H1 (cell line): ENCODE data around the gene UVRAG. TPM values are rescaled to one million over a fixed set of nuclear protein-coding genes. Genes with fewer than 3 reads are reported as not detected.

Experiments
- BACH1 ChIP-seq: IDR thresholded peaks from 2 replicates; pipeline ENCODE4 v1.6.1; 2012; ENCODE audit warnings: low read length, improper control_type of control experiment
- KDM1A ChIP-seq: fragments of 200-600, 300-600 bp; sonication (generic); IDR thresholded peaks from 2 replicates; pipeline ENCODE4 v1.7.1; 2016; ENCODE audit warnings: mild to moderate bottlenecking, low read length, borderline replicate concordance
- MAFK ChIP-seq: IDR thresholded peaks from 2 replicates; pipeline ENCODE4 v1.6.1; 2012; ENCODE audit warnings: low read depth, mild to moderate bottlenecking, improper control_type of control experiment, low read length
- RAD21 ChIP-seq, 2 experiments: IDR thresholded peaks in 1 of 2; conservative IDR thresholded peaks in 1 of 2; 2 replicates each; pipeline ENCODE4 v1.6.1; 2011; ENCODE audit warnings: low read depth in 2 of 2, low read length in 2 of 2, improper control_type of control experiment in 1 of 2, inconsistent platforms in 1 of 2, mild to moderate bottlenecking in 1 of 2, moderate library complexity in 1 of 2
- RXRA ChIP-seq: IDR thresholded peaks from 2 replicates; pipeline ENCODE4 v1.6.1; 2011; ENCODE audit warnings: low read depth, mild to moderate bottlenecking, low read length, moderate library complexity; ENCODE audit not compliant: insufficient read depth
- SAP30 ChIP-seq: fragments of 300-600 bp; sonication (generic); IDR thresholded peaks from 2 replicates; pipeline ENCODE4 v1.7.1; 2012; ENCODE audit warnings: low read length, moderate library complexity, mild to moderate bottlenecking, inconsistent platforms; ENCODE audit not compliant: insufficient read depth, insufficient replicate concordance
- polyA plus RNA-seq, 7 experiments: library from polyadenylated mRNA; depleted of rRNA in 3 of 7; stranded (reverse) in 5 of 7; unstranded in 2 of 7; fragments of >200 nt in 5 of 7; fragments of 200-250 nt in 2 of 7; gene quantifications; 1 replicate in 5 of 7; 2 replicates in 1 of 7; 4 replicates in 1 of 7; pipeline versions ENCODE4 v1.2.1 to v1.2.3, GENCODE V29; 2011 to 2013; ENCODE audit warnings: missing spikeins in 2 of 7, mixed read lengths in 2 of 7
- total RNA-seq: library from RNA; stranded (reverse); fragmentation: NEBNext Ultra II Directional; extraction: Animal tissue kit (Norgen Biotek cat#: 25700); gene quantifications from 2 replicates; pipeline ENCODE4 v1.2.1, GENCODE V29; 2021
- TF ChIP-seq, protein P1 (sequence below): IDR thresholded peaks from 2 replicates; pipeline ENCODE4 v1.6.1; 2012; ENCODE audit warnings: low read length, inconsistent platforms

The UVRAG gene
- total and polyA plus RNA-seq, 2 of the 8 experiments (the other 6 are each of a cell fraction or from before 2014, with no cell fraction given): 5.5 to 14.7 TPM

DNA sequence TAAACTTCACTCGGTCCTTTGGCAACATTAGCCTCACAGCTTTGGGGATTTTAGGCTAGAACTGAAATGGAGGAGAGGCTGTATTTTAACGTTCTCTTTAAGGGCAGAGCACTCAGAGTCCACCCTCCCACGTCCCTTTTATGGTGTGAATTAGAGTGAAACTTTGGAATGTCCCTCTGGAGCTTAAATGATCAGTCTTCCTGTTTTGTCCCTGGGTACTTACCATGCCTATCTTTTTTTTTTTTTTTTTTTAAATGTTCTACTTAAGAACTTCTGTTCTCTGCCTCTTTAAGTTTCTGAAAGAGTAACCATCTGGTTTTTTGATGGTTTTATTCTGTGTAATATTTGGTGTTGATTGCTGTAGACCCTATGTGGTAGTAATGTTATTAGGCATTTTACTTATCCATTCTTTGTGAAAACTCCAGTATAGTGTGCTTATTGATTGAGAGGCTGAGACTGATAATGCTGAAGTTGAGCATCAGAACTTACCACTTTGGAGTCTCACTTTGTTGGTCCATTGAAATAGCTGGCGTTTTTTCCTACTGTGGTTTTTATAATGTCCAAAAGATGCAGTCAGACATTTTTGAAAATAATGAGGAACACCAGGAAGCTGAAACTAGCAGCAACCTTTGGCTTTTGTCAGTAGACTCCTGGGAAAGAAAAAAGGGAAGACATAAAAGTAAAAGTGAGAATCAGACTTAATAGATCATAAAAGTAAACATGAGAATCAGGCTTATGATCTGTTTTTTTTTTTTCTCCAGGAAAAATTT is 11.6 kb downstream of the UVRAG start (continued):
- TF ChIP-seq BACH1 (no peak), MAFK (no peak), SAP30 (no peak), RAD21 (IDR thresholded peaks at IDR 0.05 in 1 of 2, conservative IDR thresholded peaks at IDR 0.05 in 1 of 2; ENCODE audit: low read depth in 2 of 2, low read length in 2 of 2) (no peak), KDM1A (no peak), RXRA (no peak)
- TF ChIP-seq, protein P1, sequence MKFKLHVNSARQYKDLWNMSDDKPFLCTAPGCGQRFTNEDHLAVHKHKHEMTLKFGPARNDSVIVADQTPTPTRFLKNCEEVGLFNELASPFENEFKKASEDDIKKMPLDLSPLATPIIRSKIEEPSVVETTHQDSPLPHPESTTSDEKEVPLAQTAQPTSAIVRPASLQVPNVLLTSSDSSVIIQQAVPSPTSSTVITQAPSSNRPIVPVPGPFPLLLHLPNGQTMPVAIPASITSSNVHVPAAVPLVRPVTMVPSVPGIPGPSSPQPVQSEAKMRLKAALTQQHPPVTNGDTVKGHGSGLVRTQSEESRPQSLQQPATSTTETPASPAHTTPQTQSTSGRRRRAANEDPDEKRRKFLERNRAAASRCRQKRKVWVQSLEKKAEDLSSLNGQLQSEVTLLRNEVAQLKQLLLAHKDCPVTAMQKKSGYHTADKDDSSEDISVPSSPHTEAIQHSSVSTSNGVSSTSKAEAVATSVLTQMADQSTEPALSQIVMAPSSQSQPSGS: no peak
